Kidney (tissue), 14 donors: ENCODE measurements around the gene RAB42. TPM values are rescaled to one million over a fixed set of nuclear protein-coding genes. Genes with fewer than 3 reads are reported as not detected.
A peak's percentile ranks its signal among the peaks of the same experiment; 100 is the strongest.
"Not testable (repeated sequence)": the region's sequence is repeated elsewhere in the genome, so short reads cannot be mapped to it uniquely, and the experiment has no call there.

ENCODE experiments used
- DNase-seq, 5 donors: peaks; one replicate each; pipeline ENCODE4 v3.0.0-alpha.2; 2013 to 2020
- FAIRE-seq: peaks from 2 replicates; lab custom pipeline; 2012; peaks lifted over from hg19 to GRCh38; lab: Jason Lieb, UNC
- H3K27ac ChIP-seq, 2 donors: one replicate each; pipeline ENCODE4 v1.7.0; 2013; ENCODE audit warnings: low read depth in 2 of 2, low read length in 2 of 2, inconsistent platforms in 1 of 2
- H3K27me3 ChIP-seq: one replicate; pipeline ENCODE4 v1.7.1; 2013; ENCODE audit warnings: low read length, inconsistent platforms; ENCODE audit not compliant: control insufficient read depth, insufficient read depth
- H3K36me3 ChIP-seq, 3 donors: one replicate each; pipeline versions ENCODE4 v1.7.0 to v1.7.1; 2013; ENCODE audit warnings: low read length in 3 of 3, control low read depth in 1 of 3, inconsistent platforms in 1 of 3; ENCODE audit not compliant: insufficient read depth in 3 of 3, control insufficient read depth in 2 of 3
- H3K4me1 ChIP-seq, 3 donors: one replicate each; pipeline versions ENCODE4 v1.7.0 to v1.7.1; 2013; ENCODE audit warnings: low read length in 3 of 3, inconsistent platforms in 1 of 3, low read depth in 1 of 3; ENCODE audit not compliant: control insufficient read depth in 2 of 3, insufficient read depth in 2 of 3
- H3K4me3 ChIP-seq, 3 donors: one replicate each; pipeline versions ENCODE4 v1.7.0 to v1.8.1; 2013; ENCODE audit warnings: low read length in 3 of 3, control low read depth in 1 of 3, inconsistent platforms in 1 of 3
- H3K9ac ChIP-seq, 3 donors: one replicate each; pipeline versions ENCODE4 v1.7.0 to v1.7.1; 2013; ENCODE audit warnings: low read length in 3 of 3, control low read depth in 1 of 3, inconsistent platforms in 1 of 3
- H3K9me3 ChIP-seq, 3 donors: one replicate each; pipeline versions ENCODE4 v1.7.0 to v1.7.1; 2013; ENCODE audit warnings: low read length in 3 of 3, control low read depth in 1 of 3, inconsistent platforms in 1 of 3; ENCODE audit not compliant: control insufficient read depth in 2 of 3, insufficient read depth in 1 of 3
- CTCF ChIP-seq: IDR thresholded peaks from 3 replicates; pipeline ENCODE4 v1.5.1; 2012; ENCODE audit warnings: mild to moderate bottlenecking, moderate library complexity, borderline replicate concordance; ENCODE audit not compliant: insufficient read depth; ENCODE audit errors: extremely low read depth
- intact Hi-C: fragments of 100-400 bp; cut with DNase I; formaldehyde crosslinking; loops from one replicate; pipeline ENCODE4 v1.11.1; 2022
- polyA plus RNA-seq: library from polyadenylated mRNA; stranded (reverse); fragments of 350-450 nt; fragmentation: Illumina TruSeq; extraction: RNeasy Lipid Tissue Mini Kit (QIAGEN cat#74804); gene quantifications from one replicate; pipeline ENCODE4 v1.2.3, GENCODE V29; 2014; ENCODE audit warnings: low read depth, low replicate concordance; ENCODE audit not compliant: insufficient read depth
- total RNA-seq: library from RNA; stranded (reverse); fragmentation: NEBNext Ultra II Directional; extraction: Animal tissue kit (Norgen Biotek cat#: 25700); gene quantifications from one replicate; pipeline ENCODE4 v1.2.1, GENCODE V29; 2021
- donor health status: control.
- donor health status: control.
- donor health status: control.
- donor health status: control.
- donor health status: control.
- donor health status: DM: yes; HTN: yes; CAD: no.
- donor health status: Normal renal cell carcinoma (clear cell type).

Gene RAB42
- total and polyA plus RNA-seq, 2 donors from 2014 or later: 0.32 to 3.3 TPM

- Histone ChIP-seq H3K36me3 (no peaks in the 10 kb centered on the region), H3K4me1 (peaks cover 0 to 3% (median 0%) of the 10 kb centered on the region in 3 donors), H3K9me3 (no peaks in the 10 kb centered on the region), H3K9ac (peak overlapping the region in 2 of 3 donors; percentile 16 to 46), H3K27me3 (no peaks in the 10 kb centered on the region), H3K27ac (no peak overlapping the region), H3K4me3 (peak overlapping the region; percentile 39 to 55 (median 50))
- intact Hi-C loops: no loop called here
- FAIRE-seq (no peak), DNase-seq (peak in 2 of 5 donors; percentile 12 to 58)
- no peak for TF ChIP-seq CTCF
Observed at GRCh38 chr1:28592321-28593071, 431 bp downstream of the RAB42 start.

GRCh38 chr1:28593988-28594356 is 1.9 kb downstream of the RAB42 start:
- H3K4me3 ChIP-seq, H3K27ac ChIP-seq: not testable (repeated sequence)

GRCh38 chr1:28594686-28595411 is 2.8 kb downstream of the RAB42 start:
- H3K27me3 ChIP-seq, DNase-seq, H3K4me1 ChIP-seq, H3K27ac ChIP-seq, H3K9me3 ChIP-seq, H3K36me3 ChIP-seq, intact Hi-C loops, FAIRE-seq, H3K4me3 ChIP-seq, H3K9ac ChIP-seq: not testable (repeated sequence)

More at GRCh38 chr1:28593988-28594356, 1.9 kb downstream of the RAB42 start:
- DNase-seq, intact Hi-C loops, H3K4me1 ChIP-seq, H3K9ac ChIP-seq, H3K9me3 ChIP-seq, H3K27me3 ChIP-seq, H3K36me3 ChIP-seq, FAIRE-seq: not testable (repeated sequence)

GRCh38 chr1:28595412-28596191 is 3.5 kb downstream of the RAB42 start:
- Histone ChIP-seq H3K27me3 (no peaks in the 10 kb centered on the region), H3K9ac (no peak overlapping the region), H3K27ac (no peak overlapping the region), H3K4me3 (no peak overlapping the region), H3K9me3 (no peaks in the 10 kb centered on the region), H3K36me3 (no peaks in the 10 kb centered on the region), H3K4me1 (peaks cover 0 to 3% (median 0%) of the 10 kb centered on the region in 3 donors)
- TF ChIP-seq CTCF: no peak
- DNase-seq: no peak
- FAIRE-seq: no peak
- intact Hi-C loops: no loop called here

GRCh38 chr1:28596276-28596675 is 4.2 kb downstream of the RAB42 start:
- FAIRE-seq, H3K9me3 ChIP-seq, H3K36me3 ChIP-seq, H3K27ac ChIP-seq, H3K4me3 ChIP-seq, DNase-seq, H3K4me1 ChIP-seq, intact Hi-C loops, H3K9ac ChIP-seq, H3K27me3 ChIP-seq: not testable (repeated sequence)
